Vagina (tissue), 2 donors: ENCODE results near the gene HECW1. TPM values are rescaled to one million over a fixed set of nuclear protein-coding genes. Genes with fewer than 3 reads are reported as not detected.

Source experiments
- DNase-seq, 2 donors: peaks; one replicate each; pipeline ENCODE4 v3.0.0-alpha.2; 2017; ENCODE audit errors: extremely low spot score in 2 of 2
- H3K27ac ChIP-seq: fragments of 200-600 bp; sonication (generic); one replicate; pipeline ENCODE4 v1.5.1; 2019
- H3K27me3 ChIP-seq: fragments of 200-600 bp; sonication (generic); one replicate; pipeline ENCODE4 v1.5.1; 2019
- H3K36me3 ChIP-seq, 2 donors: fragments of 200-600 bp; sonication (generic); one replicate each; pipeline ENCODE4 v1.5.1; 2017 to 2019
- H3K4me1 ChIP-seq: fragments of 200-600 bp; sonication (generic); one replicate; pipeline ENCODE4 v1.5.1; 2019
- H3K4me3 ChIP-seq, 2 donors: fragments of 200-600 bp; sonication (generic); 1 replicate in 1 of 2; 2 replicates in 1 of 2; pipeline ENCODE4 v1.5.1; 2016 to 2019
- H3K9me3 ChIP-seq: fragments of 200-600 bp; sonication (generic); one replicate; pipeline ENCODE4 v1.5.1; 2019
- POLR2A ChIP-seq, 2 donors: fragments of 450-650 bp; IDR thresholded peaks; one replicate each; pipeline ENCODE4 v1.6.1; 2017; ENCODE audit warnings: antibody characterized with exemption in 2 of 2, mild to moderate bottlenecking in 2 of 2, moderate library complexity in 2 of 2
- POLR2AphosphoS5 ChIP-seq, 2 donors: sonication (generic); formaldehyde crosslinking; IDR thresholded peaks; one replicate each; pipeline ENCODE4 v1.9.0; 2017; ENCODE audit warnings: antibody characterized with exemption in 2 of 2, mild to moderate bottlenecking in 2 of 2, low read depth in 1 of 2; ENCODE audit not compliant: insufficient read depth in 1 of 2
- intact Hi-C: fragments of 100-400 bp; cut with DNase I; formaldehyde crosslinking; loops from one replicate; pipeline ENCODE4 v1.15.1; 2023
- total RNA-seq: library from RNA; depleted of rRNA; stranded (reverse); fragments of >200 nt; gene quantifications from one replicate; pipeline ENCODE4 v1.2.3, GENCODE V29; 2016
- TF ChIP-seq, protein P1 (sequence below), 3 experiments: fragments of 450-650 bp in 2 of 3; fragments of 200-600 bp in 1 of 3; sonication (generic) in 1 of 3; IDR thresholded peaks; one replicate each; pipeline ENCODE4 v1.5.1; 2017 to 2019; ENCODE audit warnings: antibody characterized with exemption in 3 of 3, mild to moderate bottlenecking in 2 of 3, moderate library complexity in 2 of 3

Gene HECW1
- total RNA-seq, 1 donor from 2014 or later, result 2.5 TPM

DNA sequence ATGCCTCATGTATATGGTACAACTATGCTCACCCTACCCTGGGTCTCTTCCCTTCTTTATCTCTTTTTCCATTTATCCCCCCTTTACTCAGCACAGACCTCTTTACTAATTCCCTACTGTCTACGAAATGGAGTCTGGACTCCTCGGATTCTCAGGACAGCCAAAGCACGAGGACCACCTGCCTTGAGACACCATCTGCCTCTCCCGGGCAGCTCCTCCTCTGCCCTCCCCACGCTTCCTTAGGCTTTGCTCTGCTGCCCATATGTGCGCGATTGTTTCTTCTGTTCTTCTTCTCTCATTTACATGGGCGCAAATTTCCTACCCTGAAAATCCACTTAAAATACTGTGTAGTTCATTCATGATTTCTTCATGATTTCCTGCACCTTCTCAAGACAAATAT is 407.8 kb downstream of the HECW1 start:
- Histone ChIP-seq H3K4me3 (no peak overlapping the region), H3K27ac (no peak overlapping the region), H3K9me3 (no peaks in the 10 kb centered on the region), H3K36me3 (no peaks in the 10 kb centered on the region), H3K4me1 (no peaks in the 10 kb centered on the region), H3K27me3 (no peaks in the 10 kb centered on the region)
- no peak for TF ChIP-seq POLR2A (IDR thresholded peaks at IDR 0.05)
- no peak for TF ChIP-seq POLR2AphosphoS5 (IDR thresholded peaks at IDR 0.05; ENCODE audit: insufficient read depth in 1 of 2, low read depth in 1 of 2)
- TF ChIP-seq, protein P1, sequence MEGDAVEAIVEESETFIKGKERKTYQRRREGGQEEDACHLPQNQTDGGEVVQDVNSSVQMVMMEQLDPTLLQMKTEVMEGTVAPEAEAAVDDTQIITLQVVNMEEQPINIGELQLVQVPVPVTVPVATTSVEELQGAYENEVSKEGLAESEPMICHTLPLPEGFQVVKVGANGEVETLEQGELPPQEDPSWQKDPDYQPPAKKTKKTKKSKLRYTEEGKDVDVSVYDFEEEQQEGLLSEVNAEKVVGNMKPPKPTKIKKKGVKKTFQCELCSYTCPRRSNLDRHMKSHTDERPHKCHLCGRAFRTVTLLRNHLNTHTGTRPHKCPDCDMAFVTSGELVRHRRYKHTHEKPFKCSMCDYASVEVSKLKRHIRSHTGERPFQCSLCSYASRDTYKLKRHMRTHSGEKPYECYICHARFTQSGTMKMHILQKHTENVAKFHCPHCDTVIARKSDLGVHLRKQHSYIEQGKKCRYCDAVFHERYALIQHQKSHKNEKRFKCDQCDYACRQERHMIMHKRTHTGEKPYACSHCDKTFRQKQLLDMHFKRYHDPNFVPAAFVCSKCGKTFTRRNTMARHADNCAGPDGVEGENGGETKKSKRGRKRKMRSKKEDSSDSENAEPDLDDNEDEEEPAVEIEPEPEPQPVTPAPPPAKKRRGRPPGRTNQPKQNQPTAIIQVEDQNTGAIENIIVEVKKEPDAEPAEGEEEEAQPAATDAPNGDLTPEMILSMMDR (IDR thresholded peaks at IDR 0.05), result no peak
- DNase-seq, result no peak
- intact Hi-C loops, result no loop called here

DNA sequence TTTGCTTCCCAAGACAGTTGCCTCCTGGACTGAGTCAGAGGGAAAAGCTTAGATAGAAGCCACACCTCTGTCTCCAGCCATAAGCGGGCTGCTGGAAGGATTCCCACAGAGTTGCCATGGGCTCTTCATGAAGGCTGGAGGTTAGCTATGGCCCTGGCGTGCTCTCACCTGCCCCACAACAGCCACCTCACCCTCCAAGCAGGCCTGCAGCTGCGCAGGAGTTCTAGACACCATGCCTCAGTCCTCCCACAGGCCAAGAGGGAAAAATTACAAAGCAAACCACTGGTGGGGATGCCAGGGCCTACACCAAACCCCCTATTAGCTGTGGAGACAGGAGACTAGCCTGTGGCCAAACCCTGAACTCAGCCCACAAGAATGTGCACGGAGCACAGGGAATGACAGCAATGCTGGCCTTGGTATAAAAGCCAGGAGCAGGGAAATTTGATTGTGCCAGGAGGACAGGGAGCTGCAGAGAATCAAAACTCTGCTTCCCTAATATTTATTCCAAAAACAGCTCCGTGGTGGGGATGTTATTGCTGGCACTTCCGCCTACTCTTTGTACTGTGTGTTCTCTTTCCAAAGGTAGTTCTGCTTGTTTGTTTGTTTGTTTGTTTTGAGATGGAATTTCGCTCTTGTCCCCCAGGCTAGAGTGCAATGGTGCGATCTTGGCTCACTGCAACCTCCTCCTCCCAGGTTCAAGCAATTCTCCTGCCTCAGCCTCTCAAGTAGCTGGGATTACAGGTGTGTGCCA is 410.1 kb downstream of the HECW1 start:
- H3K27me3 ChIP-seq, result no peaks in the 10 kb centered on the region
- no peak overlapping the region for H3K4me3 ChIP-seq
- DNase-seq, result no peak
- intact Hi-C loops, result no loop called here
- H3K4me1 ChIP-seq, result no peaks in the 10 kb centered on the region
- no peaks in the 10 kb centered on the region for H3K36me3 ChIP-seq
- no peak overlapping the region for H3K27ac ChIP-seq
- no peaks in the 10 kb centered on the region for H3K9me3 ChIP-seq
- TF ChIP-seq POLR2A (IDR thresholded peaks at IDR 0.05) (no peak), POLR2AphosphoS5 (IDR thresholded peaks at IDR 0.05; ENCODE audit: insufficient read depth in 1 of 2, low read depth in 1 of 2) (no peak)
- TF ChIP-seq, protein P1 (IDR thresholded peaks at IDR 0.05), result no peak

DNA sequence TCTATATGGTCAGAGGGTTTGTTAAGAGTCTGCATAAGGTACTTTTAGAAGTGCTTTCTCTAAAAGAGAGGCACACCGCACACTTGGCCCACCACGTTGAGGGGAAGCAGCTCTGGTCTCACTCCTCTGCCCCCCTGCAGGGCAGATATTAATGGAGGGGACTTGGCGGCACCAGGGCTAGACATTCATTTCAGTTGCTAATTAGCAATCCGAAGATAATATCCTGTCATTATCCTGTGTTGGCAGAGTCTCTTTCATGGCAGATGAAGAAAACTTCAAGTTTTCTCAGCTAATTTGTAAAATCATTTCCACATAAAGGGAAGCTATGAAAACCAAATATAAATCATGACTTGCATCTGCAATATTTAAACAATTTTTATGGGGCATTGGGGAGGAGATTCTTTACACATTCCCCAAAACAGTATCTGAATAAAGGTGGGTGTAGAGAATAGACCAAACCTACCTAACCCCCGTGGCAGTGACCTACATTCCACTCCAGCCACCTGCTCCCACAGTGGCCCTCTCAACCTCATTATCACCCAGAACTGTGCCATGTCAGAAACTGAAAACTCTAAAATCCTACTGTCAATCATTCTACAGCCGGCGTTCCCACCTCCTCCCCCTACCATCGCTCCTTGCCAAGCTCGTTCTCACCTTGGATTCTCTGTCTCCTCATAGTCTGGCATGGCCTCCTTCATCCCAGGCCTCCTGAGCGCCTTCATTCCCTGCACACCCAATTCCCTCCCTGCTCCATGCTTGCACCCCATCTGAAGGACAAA is 416.3 kb downstream of the HECW1 start:
- Histone ChIP-seq H3K27ac (no peak overlapping the region), H3K36me3 (no peaks in the 10 kb centered on the region), H3K9me3 (no peaks in the 10 kb centered on the region), H3K4me3 (no peak overlapping the region), H3K4me1 (peaks cover 10% of the 10 kb centered on the region), H3K27me3 (no peaks in the 10 kb centered on the region)
- intact Hi-C loops, result no loop called here
- TF ChIP-seq, protein P1 (IDR thresholded peaks at IDR 0.05), result no peak
- TF ChIP-seq POLR2A (IDR thresholded peaks at IDR 0.05) (no peak), POLR2AphosphoS5 (IDR thresholded peaks at IDR 0.05; ENCODE audit: insufficient read depth in 1 of 2, low read depth in 1 of 2) (no peak)
- DNase-seq, result no peak

DNA sequence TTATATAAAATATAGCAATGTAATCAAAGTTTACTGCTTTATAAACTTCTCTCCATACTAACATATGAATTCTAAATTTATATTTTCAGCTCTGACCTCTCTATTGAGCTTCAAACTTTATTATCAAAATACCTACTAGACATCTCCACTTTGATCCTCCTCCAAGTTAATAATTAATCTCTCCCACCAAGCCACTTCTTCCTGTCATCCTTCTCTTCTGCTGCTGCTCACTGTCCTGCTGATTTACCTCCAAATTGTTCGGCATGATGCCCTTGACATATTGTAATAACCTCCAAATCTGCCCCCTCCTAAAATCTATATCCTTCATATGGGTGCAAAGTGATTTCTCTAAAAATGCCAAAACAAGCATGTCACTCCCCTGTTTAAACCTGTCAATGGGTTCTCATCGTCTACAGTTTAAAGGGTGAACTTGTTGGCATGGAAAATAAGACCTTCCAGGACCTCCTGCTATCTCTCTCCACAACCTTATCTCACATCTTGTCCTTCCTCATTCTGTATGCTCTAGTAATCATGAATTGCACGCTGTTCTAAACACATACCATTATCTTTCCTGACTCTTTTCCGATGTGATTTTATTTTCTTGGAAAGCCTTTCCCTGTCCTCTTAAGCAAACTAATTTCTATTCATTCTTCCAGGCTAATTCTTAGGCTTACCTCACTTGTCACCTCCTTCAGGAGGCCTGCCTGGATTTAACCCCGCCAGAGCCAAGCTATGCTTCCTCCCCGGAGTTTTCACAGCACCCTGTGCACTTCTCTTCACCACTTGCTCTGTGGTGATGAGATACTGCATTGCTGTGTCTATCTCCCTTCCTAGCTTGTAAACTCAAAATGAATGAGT is 418.3 kb downstream of the HECW1 start:
- Histone ChIP-seq H3K27ac (no peak overlapping the region), H3K27me3 (no peaks in the 10 kb centered on the region), H3K4me1 (peaks cover 17% of the 10 kb centered on the region), H3K9me3 (no peaks in the 10 kb centered on the region), H3K36me3 (no peaks in the 10 kb centered on the region), H3K4me3 (no peak overlapping the region)
- intact Hi-C loops, result no loop called here
- TF ChIP-seq, protein P1 (IDR thresholded peaks at IDR 0.05), result no peak
- TF ChIP-seq POLR2AphosphoS5 (IDR thresholded peaks at IDR 0.05; ENCODE audit: insufficient read depth in 1 of 2, low read depth in 1 of 2) (no peak), POLR2A (IDR thresholded peaks at IDR 0.05) (no peak)
- DNase-seq, result no peak
